Amygdala (tissue), 56 donors: ENCODE data around the gene TRIM17.
A peak's percentile ranks its signal among the peaks of the same experiment; 100 is the strongest.

Experiments used
- DNase-seq, 56 donors: peaks; one replicate each; lab custom pipeline; 2025; lab: John Stamatoyannopoulos, UW

The TRIM17 gene

DNA sequence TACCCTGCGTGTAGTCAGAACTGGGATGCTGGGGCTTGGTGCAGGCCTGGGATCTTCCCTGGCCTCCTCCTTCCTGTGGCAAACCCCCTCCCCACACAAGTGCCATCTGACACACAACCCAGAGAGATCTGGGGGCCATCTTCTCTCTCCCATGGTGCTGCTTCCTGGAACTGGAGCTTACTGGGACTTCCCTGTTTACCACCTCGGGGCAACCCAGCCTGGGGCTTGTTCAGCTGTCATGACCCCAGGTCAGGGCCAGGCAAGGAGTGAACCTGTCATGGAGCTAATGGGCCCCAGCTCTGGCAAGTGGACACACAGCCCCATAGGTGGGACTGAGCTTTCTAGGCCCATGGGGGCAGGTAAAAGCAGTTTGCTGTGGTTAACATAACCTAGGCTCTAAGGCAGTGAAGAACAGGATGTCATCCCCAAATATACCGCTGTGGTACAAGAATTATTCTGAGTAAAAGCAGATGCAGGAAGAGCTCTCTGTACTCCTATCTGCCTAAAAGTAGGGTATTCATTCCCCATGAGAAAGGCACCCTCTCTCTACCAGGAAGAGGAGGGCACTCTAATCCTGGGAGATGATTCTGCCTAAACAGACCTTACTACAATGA is 12.4 kb downstream of the TRIM17 start:
- DNase-seq, result no peak

GRCh38 chr1:228403231-228403631 is 13.4 kb downstream of the TRIM17 start:
- no peak for DNase-seq

DNA sequence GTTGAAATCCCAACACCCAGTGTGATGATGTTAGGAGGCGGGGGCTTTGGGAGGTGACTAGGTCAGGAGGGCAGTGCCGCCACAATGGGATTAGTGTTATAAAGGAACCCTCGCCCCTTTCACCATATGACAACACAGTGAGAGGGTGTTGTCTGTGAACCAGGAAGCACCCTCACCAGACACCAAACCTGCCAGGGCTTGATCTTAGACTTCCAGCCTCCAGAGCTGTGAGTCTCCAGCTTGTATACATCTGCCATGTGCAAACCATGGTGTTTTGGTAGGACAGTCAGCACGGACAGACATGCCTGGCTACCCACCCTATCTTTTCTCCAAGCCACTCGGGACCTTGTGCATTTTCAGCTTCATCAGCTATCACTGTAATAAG is 14.0 kb downstream of the TRIM17 start:
- no peak for DNase-seq

DNA sequence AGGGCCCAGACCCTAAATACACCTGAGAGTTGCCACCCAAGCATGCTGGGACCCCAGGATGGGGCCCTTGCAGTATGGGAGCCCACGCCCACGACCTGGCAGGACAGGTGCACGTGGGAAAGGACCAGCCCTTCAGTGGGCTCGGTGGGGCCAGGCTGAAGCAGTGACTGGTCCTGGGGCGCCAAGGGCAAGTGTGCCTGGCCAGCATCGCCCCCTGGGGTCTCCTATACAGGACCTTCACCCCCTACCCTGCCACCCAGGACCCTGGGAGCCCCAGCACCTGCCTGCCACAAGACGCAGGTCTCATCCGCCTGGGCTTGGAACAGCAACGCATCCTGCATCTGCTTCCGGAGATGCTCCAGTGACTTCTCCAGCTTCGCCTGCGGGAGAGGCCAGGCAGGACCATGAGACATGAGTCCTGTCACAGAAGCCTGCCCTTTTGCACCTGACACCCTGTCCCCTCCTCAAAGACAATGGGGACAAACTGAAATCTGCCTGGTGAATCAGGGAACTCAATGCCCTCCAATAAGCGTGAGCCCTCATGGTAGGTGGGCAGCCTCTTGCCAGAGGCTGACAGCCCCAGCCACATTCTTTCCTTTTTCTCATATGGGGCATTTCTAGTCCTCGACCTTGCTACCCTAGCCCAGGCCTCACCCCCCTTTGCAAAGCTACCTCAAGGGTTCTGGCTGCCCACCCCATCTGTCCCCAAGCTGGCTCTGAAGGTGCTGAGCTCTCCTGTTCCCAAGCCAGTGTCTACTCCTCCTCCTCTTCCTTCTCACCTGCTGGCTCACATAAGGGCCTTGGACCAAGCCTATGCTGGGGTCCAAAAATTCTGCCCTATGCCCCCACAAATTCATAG is 14.7 kb downstream of the TRIM17 start:
- no peak for DNase-seq

DNA sequence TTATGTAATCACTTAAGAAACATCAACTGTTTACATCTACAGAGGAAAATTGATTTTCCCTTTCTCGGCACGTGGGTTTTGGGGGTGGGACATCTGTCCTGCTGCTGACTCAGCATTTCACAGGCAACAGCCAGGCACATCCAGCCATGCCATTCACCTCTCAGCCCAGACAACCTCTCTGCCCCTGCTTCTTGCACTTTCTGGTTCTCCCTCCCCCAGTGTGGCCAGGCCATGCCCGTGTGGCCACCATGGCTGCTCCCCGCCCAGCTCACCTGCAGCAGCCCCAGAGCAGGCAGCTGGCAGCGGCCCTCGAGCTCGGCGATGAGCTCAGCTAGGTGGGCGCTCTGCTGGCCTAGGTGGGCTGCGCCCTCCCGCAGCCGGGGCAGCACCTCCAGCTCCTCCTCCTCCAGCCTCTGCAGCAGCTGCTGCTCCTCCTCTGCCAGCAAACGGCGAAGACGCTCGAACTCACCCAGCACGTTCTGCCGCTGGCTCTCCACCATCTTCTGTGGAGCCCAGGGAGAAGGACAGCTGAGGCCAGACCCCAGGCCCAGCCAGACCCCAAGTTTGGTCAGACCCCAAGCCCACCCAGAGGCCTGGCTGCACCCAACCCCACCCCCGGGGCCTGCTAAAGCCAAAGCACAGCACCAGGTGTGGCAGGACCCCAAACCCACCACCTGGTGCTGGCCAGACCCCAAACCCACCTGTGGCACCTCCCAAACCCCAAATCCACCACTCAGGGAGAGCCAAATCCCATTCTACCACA is 15.8 kb downstream of the TRIM17 start:
- DNase-seq, result no peak

DNA sequence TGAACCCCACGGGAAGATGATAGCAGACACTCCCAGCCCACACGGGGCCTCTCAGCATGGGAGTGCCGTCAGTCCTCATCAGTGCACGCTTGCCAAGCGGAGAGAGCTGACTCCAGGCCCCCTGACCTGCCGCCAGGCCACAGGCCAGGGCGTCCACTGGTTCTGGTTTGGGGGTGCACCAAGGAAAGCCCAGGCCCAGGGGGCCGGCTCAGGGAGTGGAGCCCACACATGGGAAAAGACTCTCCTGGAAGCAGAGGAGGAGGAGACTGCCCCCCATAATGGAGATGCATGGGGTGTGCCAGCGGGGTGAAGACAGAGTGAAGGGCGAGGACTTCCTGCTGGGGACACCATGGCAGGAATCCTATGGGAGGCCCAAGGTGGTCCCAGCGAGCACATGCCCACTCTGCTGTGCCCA is 16.4 kb downstream of the TRIM17 start:
- DNase-seq, result no peak

- DNase-seq, result no peak
Measured at GRCh38 chr1:228399531-228400236, 17.0 kb downstream of the TRIM17 start.

GRCh38 chr1:228398741-228399461 is 17.8 kb downstream of the TRIM17 start:
- no peak for DNase-seq

- DNase-seq, result no peak
Measured at GRCh38 chr1:228397966-228398365, 18.7 kb downstream of the TRIM17 start.

DNA sequence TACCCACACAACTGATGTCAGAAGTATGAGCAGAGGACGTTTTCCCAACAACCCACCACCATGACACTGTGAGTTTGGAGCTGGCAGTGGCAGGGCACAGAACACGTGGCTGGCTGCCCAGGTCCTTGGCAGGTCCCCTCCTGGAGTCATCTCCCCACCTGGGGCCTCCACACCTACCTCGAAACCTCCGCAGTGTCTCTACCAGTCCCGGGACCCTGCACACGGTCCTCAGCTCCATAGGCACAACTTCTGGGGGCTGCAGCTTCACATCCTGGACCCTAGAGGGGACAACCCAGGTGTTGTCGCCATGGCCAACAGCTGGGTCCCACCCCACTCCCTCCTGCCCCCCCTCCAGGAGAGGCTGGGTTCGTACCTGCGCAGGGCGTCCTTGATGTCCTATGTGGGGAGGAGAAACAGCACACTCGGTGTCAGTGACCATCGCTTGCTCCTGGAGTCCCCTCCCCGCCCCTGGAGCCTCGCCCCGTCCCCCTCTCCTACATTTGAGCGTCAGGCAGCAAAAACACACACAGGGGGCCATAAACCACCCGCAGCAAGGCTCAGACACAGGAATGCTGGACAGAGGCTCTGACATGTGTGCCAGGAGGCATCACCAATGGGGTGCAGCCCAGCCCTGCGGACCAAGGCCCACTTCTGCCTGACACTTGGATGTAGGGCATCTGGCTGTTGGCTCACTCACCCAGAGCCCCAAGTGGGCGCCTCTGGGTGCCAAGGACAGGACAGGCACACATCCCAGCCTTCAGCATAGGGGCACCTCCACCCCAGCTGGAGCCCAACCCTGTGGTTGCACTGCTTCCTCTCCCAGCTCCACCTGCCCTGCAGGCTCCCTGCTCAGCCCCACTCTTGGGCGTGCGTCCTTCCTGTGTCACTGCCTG is 19.6 kb downstream of the TRIM17 start:
- DNase-seq, result no peak

GRCh38 chr1:228394571-228395394 is 21.9 kb downstream of the TRIM17 start:
- DNase-seq, result no peak

DNA sequence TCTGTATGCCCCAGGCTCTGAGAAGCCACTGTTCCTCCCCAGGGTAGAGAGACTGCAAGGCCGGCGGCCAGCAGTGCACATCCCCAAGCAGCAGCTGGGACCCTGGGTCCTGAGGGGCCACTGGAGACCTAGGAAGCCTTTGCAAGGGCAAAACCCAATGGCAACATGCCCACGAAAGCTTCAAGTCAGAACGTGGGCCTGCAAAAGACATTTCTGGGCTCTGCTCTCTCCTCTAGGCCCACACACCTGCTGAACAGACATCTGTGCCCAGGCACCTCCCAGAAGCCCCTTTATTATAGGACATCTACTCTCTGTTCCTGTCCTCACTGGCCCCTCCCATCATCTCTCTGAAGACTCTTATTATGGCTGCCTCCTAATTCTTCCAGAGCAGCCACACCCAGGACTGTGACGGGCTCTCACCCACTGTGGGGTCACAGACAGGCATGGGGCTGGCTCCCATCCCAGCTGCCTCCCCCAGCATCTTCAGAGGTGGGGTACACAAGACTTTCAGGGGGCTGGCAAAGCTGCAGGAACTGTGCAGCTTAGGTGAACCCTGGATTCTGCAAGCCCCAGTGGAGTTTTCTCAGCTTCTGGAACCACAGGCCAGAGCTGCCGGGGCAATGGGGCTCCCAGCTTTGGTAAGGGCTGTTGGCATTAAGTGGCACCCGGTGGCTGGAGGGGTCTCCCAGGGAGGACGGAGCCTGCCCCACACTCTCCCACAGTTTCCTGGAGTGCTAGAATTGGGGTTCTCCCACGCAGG is 22.7 kb downstream of the TRIM17 start:
- DNase-seq, result no peak

DNA sequence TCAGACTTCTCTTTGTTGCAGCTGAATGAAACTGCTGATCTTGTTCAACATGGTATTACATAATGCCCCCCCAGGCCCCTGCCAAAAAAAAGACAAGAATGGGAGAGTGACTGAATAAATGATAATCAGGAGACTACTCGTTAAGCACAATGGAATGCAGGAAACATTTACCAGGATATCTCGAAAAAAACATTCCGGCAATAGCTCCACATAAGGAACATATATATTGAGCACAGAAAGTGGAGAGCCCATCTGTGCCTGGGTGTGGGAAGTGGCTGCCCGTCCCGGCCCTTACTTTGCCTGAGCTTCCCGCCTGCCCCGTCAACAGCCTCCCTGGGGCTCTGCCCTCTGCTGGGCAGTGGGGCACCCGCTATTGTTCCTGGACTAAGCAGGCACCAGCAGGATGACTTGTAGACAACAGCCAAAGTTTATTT is 23.4 kb downstream of the TRIM17 start:
- DNase-seq, result peak in 8 of 56 donors; percentile 14 to 45 (median 24)

DNA sequence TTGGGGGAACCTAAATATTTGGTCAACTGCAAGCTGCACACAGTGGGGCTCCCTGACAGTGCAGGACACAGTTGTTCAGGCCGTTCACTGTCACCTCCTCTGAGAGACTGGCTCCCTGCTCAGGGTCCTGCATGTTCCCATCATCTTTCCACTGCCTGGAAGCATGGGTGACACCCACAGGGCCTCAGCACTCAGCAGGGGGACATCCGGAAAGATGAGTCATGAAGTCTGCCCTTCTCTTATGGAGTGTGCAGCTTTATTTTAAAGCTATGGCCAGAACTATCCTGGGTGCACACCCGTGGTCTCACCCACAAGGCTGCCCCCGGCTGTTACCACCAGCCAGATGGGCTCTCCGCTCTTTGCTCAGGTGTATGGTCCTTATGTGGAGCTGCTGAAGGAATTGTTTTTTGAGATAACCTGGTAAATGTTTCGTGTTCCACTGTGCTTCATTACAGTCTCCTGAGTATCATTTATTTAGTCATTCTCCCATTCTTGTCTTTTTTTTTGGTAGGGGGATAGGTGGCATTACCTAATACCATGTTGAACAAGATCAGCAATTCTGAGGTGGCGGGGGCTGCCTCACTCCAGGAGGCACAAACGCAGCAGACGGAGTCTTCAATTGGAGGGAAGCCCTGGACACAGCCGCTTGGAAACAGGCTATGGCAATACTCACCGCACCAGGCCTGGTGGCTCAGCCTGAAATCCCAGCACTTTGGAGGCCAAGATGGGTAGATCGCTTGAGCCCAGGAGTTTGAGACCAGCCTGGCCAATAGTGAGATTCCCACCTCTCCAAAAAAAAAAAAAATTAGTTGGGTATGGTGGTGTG is 24.3 kb downstream of the TRIM17 start:
- DNase-seq, result no peak

DNA sequence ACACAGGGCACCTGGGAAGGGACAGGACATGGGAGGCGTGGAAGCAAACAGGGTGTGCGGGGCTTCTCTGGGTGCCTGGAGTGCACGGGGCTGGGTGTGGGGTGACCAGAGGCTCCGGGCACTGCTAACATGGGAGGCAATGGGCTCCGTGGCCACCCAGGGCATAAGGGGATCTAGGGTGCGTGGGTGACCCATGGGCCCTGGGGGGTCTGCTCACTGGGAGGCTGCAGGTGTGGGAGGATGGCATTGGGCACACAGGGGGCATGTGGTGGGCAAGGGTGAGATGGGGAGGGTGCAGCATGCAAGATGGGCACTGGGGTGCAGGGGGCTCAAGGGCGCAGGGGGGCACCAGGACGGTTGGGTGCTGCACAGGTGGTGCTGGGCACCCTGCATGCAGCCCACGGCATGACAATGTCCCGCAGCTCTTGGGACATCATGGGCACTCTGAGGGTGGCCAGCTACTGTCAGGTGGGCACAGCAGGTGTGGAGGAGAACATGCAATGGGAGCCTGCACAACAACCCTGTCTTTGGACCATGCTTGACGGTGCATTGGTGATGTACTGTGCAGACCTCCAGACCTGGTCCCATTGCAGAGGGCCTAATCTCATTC is 25.1 kb downstream of the TRIM17 start:
- DNase-seq, result no peak

DNA sequence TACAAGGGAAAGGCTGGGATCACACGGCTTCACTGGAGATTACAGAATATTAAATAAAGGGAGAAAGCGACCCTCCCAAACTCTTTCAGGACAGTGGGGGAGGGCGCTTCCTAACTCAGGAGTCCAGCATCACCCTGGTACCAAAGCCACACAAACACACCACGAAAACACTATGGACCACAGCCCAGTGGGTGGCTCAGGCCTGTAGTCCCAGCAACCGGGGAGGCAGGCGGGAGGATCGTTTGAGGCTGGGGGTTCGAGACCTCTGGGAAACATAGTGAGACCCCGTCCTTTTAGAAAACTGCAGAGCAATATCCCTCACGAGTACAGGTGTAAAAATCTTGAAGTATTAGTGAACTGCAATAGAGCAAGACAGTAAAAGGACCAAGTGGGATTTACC is 26.0 kb downstream of the TRIM17 start:
- no peak for DNase-seq
